ENCODE data around the gene ZSCAN29. TPM values are rescaled to one million over a fixed set of nuclear protein-coding genes. Genes with fewer than 3 reads are reported as not detected.
"Not testable (repeated sequence)": the region's sequence is repeated elsewhere in the genome, so short reads cannot be mapped to it uniquely, and the experiment has no call there.

Gene ZSCAN29
- total RNA-seq, 1 donor from 2014 or later: 7.8 TPM

DNA sequence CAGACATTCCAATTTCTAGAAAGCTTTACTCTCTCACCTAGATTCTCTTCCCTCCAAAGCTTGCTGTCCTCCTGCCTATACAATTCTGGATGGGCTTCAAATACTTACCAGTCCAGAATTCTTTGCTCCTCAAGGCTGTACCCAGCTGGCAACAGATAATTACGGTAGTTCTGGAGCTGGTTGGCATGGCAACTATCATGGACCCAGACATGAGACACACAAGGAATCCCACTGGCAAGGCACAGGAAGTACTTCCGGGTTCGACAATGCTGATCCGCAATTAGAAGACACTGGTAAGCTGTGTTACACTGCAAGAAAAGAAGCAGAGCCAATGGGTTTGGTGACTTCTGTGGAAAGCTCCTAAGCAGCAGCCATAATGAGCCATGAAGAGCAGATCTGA, 37.9 kb upstream of the ZSCAN29 start:
- H3K4me1 ChIP-seq: no peaks in the 10 kb centered on the region
- DNase-seq (ENCODE audit: low spot score in 2 of 2): no peak
- no peak overlapping the region for H3K4me3 ChIP-seq
- no peaks in the 10 kb centered on the region for H3K27me3 ChIP-seq
- no peak overlapping the region for H3K27ac ChIP-seq
- TF ChIP-seq, protein P1, sequence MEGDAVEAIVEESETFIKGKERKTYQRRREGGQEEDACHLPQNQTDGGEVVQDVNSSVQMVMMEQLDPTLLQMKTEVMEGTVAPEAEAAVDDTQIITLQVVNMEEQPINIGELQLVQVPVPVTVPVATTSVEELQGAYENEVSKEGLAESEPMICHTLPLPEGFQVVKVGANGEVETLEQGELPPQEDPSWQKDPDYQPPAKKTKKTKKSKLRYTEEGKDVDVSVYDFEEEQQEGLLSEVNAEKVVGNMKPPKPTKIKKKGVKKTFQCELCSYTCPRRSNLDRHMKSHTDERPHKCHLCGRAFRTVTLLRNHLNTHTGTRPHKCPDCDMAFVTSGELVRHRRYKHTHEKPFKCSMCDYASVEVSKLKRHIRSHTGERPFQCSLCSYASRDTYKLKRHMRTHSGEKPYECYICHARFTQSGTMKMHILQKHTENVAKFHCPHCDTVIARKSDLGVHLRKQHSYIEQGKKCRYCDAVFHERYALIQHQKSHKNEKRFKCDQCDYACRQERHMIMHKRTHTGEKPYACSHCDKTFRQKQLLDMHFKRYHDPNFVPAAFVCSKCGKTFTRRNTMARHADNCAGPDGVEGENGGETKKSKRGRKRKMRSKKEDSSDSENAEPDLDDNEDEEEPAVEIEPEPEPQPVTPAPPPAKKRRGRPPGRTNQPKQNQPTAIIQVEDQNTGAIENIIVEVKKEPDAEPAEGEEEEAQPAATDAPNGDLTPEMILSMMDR (IDR thresholded peaks at IDR 0.05): no peak
- intact Hi-C loops (cut with DNase I): no loop called here
- peaks cover 72 to 87% of the 10 kb centered on the region in 2 donors for H3K36me3 ChIP-seq
- no peaks in the 10 kb centered on the region for H3K9me3 ChIP-seq

DNA sequence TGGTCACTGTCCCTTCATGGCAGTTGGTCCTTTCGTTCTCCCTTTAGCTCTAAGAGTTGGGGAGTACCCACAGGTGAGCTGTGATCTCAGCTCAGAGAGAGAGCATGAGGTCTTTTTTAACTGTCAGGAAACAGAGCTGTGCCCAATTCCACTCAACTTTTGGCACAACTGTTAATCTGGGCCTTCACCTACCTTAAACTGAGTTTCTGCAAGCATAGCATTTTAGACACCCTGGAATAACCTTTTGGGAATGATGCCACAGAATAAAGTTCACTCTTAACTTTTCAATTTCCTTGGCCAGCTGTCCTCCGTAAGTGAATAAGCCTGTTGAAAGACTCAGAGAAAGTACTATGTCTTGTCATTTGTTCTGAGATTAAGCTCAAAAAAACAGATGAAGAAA, 36.0 kb upstream of the ZSCAN29 start:
- Histone ChIP-seq H3K27me3 (no peaks in the 10 kb centered on the region), H3K4me3 (no peak overlapping the region), H3K27ac (no peak overlapping the region), H3K36me3 (peaks cover 78 to 89% of the 10 kb centered on the region in 2 donors), H3K4me1 (no peaks in the 10 kb centered on the region), H3K9me3 (no peaks in the 10 kb centered on the region)
- no peak for DNase-seq (ENCODE audit: low spot score in 2 of 2)
- intact Hi-C loops (cut with DNase I): no loop called here
- TF ChIP-seq, protein P1 (IDR thresholded peaks at IDR 0.05): no peak

DNA sequence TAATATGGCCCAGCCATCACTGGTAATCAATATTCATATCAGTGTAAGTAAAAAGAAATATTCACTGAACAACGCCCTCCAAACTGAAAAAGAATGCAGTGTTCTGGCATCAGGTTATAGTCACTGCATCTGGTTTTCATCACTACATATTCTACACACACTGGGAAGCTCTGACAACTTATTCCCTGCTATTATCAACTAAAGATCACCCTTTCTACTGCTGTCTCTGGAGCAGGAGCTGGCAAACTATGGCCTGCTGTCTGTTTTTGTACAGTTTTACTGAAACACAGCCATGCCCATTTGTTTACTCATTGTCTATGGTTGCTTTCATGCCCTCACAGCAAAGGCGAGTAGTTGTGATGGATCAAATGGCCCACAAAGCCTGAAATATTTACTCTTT, 35.3 kb upstream of the ZSCAN29 start:
- intact Hi-C loops (cut with DNase I): no loop called here
- Histone ChIP-seq H3K4me3 (no peak overlapping the region), H3K4me1 (no peaks in the 10 kb centered on the region), H3K36me3 (peaks cover 85 to 89% of the 10 kb centered on the region in 2 donors), H3K9me3 (no peaks in the 10 kb centered on the region), H3K27me3 (no peaks in the 10 kb centered on the region), H3K27ac (no peak overlapping the region)
- TF ChIP-seq, protein P1 (IDR thresholded peaks at IDR 0.05): no peak
- no peak for DNase-seq (ENCODE audit: low spot score in 2 of 2)

DNA sequence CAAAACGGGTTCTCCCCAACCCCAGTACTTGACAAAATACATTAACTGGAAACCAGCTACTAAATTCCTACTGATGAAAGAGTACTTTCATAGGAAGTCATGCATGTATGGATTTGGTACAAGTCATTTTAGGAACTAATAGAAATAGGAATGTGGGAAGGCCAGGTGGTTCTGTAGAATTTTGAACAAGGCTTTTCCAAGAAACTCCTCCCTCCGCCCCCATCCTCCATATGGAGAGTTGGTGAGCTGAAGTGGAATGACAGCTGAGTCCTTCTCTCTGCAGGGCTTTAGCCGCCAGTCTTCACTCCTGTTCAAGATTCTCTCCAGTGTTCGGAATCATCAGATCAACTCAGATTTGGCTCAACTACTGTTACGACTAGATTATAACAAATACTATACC, 33.3 kb upstream of the ZSCAN29 start:
- TF ChIP-seq, protein P1 (IDR thresholded peaks at IDR 0.05): no peak
- no peak for DNase-seq (ENCODE audit: low spot score in 2 of 2)
- Histone ChIP-seq H3K27me3 (no peaks in the 10 kb centered on the region), H3K9me3 (no peaks in the 10 kb centered on the region), H3K27ac (no peak overlapping the region), H3K4me3 (no peak overlapping the region), H3K4me1 (no peaks in the 10 kb centered on the region), H3K36me3 (peaks cover 88 to 93% of the 10 kb centered on the region in 2 donors)
- intact Hi-C loops (cut with DNase I): no loop called here

DNA sequence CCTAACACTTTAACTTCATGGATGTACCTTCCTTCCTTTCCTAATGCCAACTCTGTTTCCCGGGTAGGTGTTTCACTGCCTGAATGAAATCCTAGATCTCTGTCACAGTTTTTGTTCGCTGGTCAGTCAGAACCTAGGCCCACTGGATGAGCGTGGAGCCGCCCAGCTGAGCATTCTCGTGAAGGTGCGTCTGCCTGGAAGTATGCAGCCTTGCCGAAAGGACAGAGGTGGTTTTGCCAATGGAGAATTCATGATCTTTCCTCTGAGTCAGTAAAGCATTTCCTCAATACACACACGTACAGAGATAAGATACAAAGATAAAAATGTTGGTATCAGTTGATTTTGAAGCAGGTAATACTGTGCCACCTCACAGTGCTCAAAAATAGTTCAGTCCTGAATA, 32.8 kb upstream of the ZSCAN29 start:
- TF ChIP-seq, protein P1 (IDR thresholded peaks at IDR 0.05): no peak
- intact Hi-C loops (cut with DNase I): no loop called here
- Histone ChIP-seq H3K9me3 (no peaks in the 10 kb centered on the region), H3K4me1 (no peaks in the 10 kb centered on the region), H3K36me3 (peaks cover 86 to 91% of the 10 kb centered on the region in 2 donors), H3K4me3 (no peak overlapping the region), H3K27me3 (no peaks in the 10 kb centered on the region), H3K27ac (no peak overlapping the region)
- DNase-seq (ENCODE audit: low spot score in 2 of 2): no peak

DNA sequence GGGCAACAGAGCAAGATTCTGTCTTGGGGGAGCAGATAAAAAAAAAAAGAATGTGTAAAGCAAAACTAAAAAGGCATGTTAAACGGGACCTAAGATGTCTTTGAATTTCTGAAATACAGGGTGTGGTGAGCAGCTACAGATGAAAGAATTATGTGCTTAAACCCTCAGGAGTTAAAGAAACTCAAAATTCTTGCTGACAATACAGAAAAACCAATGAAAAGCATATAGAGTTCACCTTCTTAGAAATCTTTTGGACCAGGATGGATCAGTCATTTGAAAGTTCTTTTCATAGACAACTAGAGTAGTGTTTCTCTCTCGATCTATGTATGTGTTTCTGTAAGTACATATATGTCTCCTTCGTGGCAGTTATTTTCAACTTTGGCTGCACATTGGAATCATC, 31.4 kb upstream of the ZSCAN29 start:
- Histone ChIP-seq H3K27ac (no peak overlapping the region), H3K36me3 (peaks cover 79 to 91% of the 10 kb centered on the region in 2 donors), H3K27me3 (no peaks in the 10 kb centered on the region), H3K9me3 (no peaks in the 10 kb centered on the region), H3K4me1 (no peaks in the 10 kb centered on the region), H3K4me3 (no peak overlapping the region)
- no peak for DNase-seq (ENCODE audit: low spot score in 2 of 2)
- TF ChIP-seq, protein P1 (IDR thresholded peaks at IDR 0.05): no peak
- intact Hi-C loops (cut with DNase I): no loop called here

DNA sequence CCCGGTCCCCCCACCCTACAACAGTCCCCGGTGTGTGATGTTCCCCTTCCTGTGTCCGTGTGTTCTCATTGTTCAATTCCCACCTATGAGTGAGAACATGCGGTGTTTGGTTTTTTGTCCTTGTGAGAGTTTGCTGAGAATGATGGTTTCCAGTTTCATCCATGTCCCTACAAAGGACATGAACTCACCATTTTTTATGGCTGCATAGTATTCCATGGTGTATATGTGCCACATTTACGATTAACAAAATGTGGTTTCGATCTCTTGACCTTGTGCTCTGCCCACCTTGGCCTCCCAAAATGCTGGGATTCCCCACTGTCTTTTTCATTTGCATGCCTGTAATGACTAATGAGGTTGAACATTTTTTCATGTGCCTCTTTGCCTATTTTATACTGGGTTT, 22.7 kb upstream of the ZSCAN29 start:
- DNase-seq (ENCODE audit: low spot score in 2 of 2); H3K27me3 ChIP-seq; H3K9me3 ChIP-seq; H3K4me1 ChIP-seq; H3K27ac ChIP-seq; H3K4me3 ChIP-seq; intact Hi-C loops (cut with DNase I): not testable (repeated sequence)
- H3K36me3 ChIP-seq: peaks cover 35 to 56% of the 10 kb centered on the region in 2 donors
